IMR-90 (cell line): Measurements from ENCODE around the gene SMIM36.

Source experiments
- CEBPB ChIP-seq: IDR thresholded peaks from 2 replicates; pipeline ENCODE4 v1.6.1; 2012; ENCODE audit warnings: low read depth, low read length, improper control_type of control experiment
- CTCF ChIP-seq: conservative IDR thresholded peaks from 2 replicates; pipeline ENCODE4 v1.5.1; 2012; ENCODE audit warnings: mild to moderate bottlenecking, low read depth, low read length, improper control_type of control experiment
- RAD21 ChIP-seq: IDR thresholded peaks from 2 replicates; pipeline ENCODE4 v1.6.1; 2012; ENCODE audit warnings: low read length, improper control_type of control experiment
- RFX5 ChIP-seq: IDR thresholded peaks from 2 replicates; pipeline ENCODE4 v1.8.0; 2012; ENCODE audit warnings: low read depth, mild to moderate bottlenecking, low read length, moderate library complexity

DNA sequence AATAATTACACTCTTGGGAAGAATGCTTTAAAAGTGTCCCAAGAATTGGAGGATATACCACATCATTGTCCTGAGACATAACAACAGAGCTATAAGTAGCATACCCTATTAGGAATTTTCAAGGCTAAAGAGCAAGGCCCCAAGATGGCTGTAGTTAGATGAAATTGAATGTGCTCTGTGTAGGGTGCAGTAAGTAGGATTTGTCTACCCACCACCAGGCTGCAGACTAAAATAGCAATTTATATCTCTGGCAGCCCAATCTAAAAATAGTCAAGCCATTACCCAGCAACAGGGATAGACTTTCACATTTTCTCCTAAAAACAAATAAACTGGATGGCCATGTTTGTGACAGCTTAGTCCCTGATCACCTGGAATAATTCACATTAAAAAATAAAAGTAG lies 95.3 kb downstream of the SMIM36 start:
- no peak for TF ChIP-seq RFX5
- no peak for TF ChIP-seq CTCF
- no peak for TF ChIP-seq RAD21
- no peak for TF ChIP-seq CEBPB
